ENCODE measurements around the gene RFWD3.

The RFWD3 gene

GRCh38 chr16:74635303-74635702 is 31.4 kb downstream of the RFWD3 start:
- Mint-ChIP-seq H3K27ac (no peak overlapping the region), H3K9me3 (no peaks in the 10 kb centered on the region), H3K4me3 (no peak overlapping the region), H3K4me1 (no peaks in the 10 kb centered on the region), H3K36me3 (ENCODE audit: low read depth) (peaks cover 64% of the 10 kb centered on the region), H3K27me3 (ENCODE audit: low read depth) (no peaks in the 10 kb centered on the region)
- TF ChIP-seq CTCF (IDR thresholded peaks at IDR 0.05; ENCODE audit: unreplicated experiment in 3 of 3) = no peak

DNA sequence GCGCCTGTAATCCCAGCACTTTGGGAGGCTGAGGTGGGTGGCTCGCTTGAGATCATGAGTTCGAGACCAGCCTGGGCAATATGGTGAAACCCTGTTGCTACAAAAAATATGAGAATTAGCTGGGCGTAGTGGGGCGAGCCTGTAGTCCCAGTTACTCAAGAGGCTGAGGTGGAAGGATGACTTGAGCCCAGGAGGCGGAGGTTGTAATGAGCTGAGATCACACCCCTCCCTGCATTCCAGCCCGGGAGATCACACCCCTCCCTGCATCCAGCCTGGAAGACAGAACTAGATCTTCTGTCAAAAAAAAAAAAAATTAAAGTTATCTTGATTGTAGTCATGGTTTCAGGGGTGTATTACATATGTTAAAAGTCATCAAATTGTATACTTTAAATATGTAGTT is 33.0 kb downstream of the RFWD3 start:
- Mint-ChIP-seq H3K27me3 (ENCODE audit: low read depth) (no peaks in the 10 kb centered on the region), H3K9me3 (no peaks in the 10 kb centered on the region), H3K36me3 (ENCODE audit: low read depth) (peaks cover 71% of the 10 kb centered on the region), H3K4me1 (no peaks in the 10 kb centered on the region), H3K4me3 (no peak overlapping the region), H3K27ac (no peak overlapping the region)
- TF ChIP-seq CTCF (IDR thresholded peaks at IDR 0.05; ENCODE audit: unreplicated experiment in 3 of 3) = no peak

GRCh38 chr16:74627506-74628220 is 39.0 kb downstream of the RFWD3 start:
- H3K36me3 Mint-ChIP-seq (ENCODE audit: low read depth) = peaks cover 82% of the 10 kb centered on the region
- peak overlapping the region in 1 of 3 experiments; percentile 53 for H3K4me3 Mint-ChIP-seq
- no peaks in the 10 kb centered on the region for H3K27me3 Mint-ChIP-seq (ENCODE audit: low read depth)
- no peaks in the 10 kb centered on the region for H3K9me3 Mint-ChIP-seq
- peaks cover 18% of the 10 kb centered on the region for H3K4me1 Mint-ChIP-seq
- TF ChIP-seq CTCF (IDR thresholded peaks at IDR 0.05; ENCODE audit: unreplicated experiment in 3 of 3) = no peak
- peak overlapping the region; percentile 73 to 89 (median 86) for H3K27ac Mint-ChIP-seq

GRCh38 chr16:74626741-74627416 is 39.8 kb downstream of the RFWD3 start:
- no peak overlapping the region for H3K4me3 Mint-ChIP-seq
- no peaks in the 10 kb centered on the region for H3K27me3 Mint-ChIP-seq (ENCODE audit: low read depth)
- H3K4me1 Mint-ChIP-seq = peaks cover 18% of the 10 kb centered on the region
- peak overlapping the region; percentile 73 to 89 (median 86) for H3K27ac Mint-ChIP-seq
- no peak for TF ChIP-seq CTCF (IDR thresholded peaks at IDR 0.05; ENCODE audit: unreplicated experiment in 3 of 3)
- no peaks in the 10 kb centered on the region for H3K9me3 Mint-ChIP-seq
- H3K36me3 Mint-ChIP-seq (ENCODE audit: low read depth) = peaks cover 82% of the 10 kb centered on the region

DNA sequence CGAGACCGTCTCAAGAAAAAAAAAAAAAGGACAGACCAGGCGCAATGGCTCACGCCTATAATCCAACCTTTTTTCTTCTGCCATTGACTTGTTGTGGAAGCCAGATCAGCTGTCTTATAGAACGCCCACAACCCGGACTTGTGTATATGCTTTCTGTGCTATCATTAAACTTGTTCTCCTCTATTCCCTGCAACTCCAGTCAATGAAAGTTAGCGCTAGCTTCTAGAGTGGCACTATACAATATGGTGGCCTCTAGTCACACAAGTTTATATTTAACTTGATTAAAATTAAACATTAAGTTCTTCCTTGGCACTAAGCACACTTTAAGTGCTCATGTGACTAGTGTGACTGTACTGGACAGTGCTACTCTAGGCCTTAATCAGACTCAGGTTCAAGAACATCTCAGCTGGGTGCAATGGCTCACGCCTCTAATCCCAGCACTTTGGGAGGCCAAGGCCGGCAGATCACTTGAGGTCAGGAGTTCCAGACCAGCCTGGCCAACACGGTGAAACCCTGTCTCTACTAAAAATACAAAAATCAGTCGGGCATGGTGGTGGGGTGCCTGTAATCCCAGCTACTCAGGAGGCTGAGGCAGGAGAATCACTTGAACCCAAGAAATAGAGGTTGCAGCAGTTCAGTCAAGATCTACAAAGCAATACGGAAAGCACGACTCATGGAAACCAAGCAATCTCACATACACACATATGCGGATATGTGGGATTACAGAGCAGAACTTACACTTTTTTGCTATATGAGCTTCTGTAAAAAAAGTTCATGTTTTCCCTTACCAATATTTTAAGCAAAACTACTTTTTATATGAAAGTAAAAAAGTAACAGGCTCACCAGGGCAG is 41.0 kb downstream of the RFWD3 start:
- Mint-ChIP-seq H3K27me3 (ENCODE audit: low read depth) (no peaks in the 10 kb centered on the region), H3K4me1 (peaks cover 18% of the 10 kb centered on the region), H3K36me3 (ENCODE audit: low read depth) (peaks cover 80% of the 10 kb centered on the region), H3K9me3 (no peaks in the 10 kb centered on the region), H3K4me3 (no peak overlapping the region), H3K27ac (peak overlapping the region; percentile 73 to 89 (median 86))
- no peak for TF ChIP-seq CTCF (IDR thresholded peaks at IDR 0.05; ENCODE audit: unreplicated experiment in 3 of 3)

Data from nephron (organoid).